Ovary (tissue), 3 donors: ENCODE measurements around the gene S100A16.

Experiments
- CTCF ChIP-seq, 3 donors: fragments of 450-650 bp in 2 of 3; fragments of 200-600 bp in 1 of 3; IDR thresholded peaks; one replicate each; pipeline versions ENCODE4 v1.5.1 to v1.8.0; 2016 to 2022; ENCODE audit warnings: antibody characterized with exemption in 3 of 3, mild to moderate bottlenecking in 1 of 3
- POLR2A ChIP-seq: fragments of 450-650 bp; IDR thresholded peaks from one replicate; pipeline ENCODE4 v1.6.1; 2017; ENCODE audit warnings: antibody characterized with exemption, mild to moderate bottlenecking, moderate library complexity
- donor health status: DM: no; HTN: no; CAD: no.

GRCh38 chr1:153566414-153567371 is 46.2 kb downstream of the S100A16 start:
- no peak for TF ChIP-seq CTCF (IDR thresholded peaks at IDR 0.05)
- TF ChIP-seq POLR2A, result no peak
